Measurements from ENCODE around the gene UHRF1.

The UHRF1 gene

DNA sequence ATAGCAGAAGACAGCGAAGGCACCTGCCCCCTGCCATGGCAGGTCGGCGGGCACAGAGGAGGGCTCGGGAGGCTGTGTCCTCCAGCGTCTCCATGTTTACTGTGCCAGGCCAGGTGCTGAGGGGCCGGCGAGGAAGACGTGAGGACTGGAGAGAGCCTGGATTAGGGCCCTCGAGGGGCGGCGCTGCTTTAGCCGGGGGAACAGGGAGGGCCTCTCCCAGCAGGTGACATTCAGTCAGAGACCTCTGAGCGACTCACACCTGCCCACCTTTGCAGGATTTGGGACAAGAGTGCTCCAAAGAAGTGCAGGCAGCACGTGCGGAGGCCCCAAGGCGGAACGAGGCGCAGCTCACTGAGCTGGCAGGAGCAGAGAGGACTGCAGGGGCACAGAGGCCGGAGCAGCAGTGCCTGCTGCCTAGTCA is 77.2 kb downstream of the UHRF1 start:
- no peak overlapping the region for H2BK15ac ChIP-seq (ENCODE audit: low read depth, poor library complexity, severe bottlenecking)

DNA sequence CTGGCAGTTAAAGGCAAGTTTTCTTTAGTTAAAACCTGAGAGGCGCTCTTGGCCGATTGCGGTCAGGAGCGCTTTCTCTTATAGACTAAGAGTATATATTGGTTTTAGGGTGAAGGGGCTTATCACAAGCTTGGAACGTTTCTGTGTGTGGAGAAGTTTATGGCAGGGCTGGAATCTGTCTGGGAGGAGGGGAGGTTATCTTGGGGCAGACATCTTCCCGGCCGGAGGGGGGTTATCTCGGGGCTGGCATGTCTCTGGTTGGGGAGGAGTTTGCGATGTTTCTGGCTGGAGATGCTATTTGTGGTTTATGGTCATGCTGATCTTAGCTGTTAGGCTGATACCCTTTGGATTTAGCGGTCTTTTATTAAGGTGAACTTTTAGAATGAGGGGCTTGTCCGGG is 78.0 kb downstream of the UHRF1 start:
- H3K4me1 ChIP-seq (ENCODE audit: control insufficient read depth, insufficient read depth, low read depth, low read length) = peaks cover 52% of the 10 kb centered on the region
- peaks cover 8 to 36% of the 10 kb centered on the region in 2 experiments for H3K36me3 ChIP-seq (ENCODE audit: control insufficient read depth in 1 of 2, insufficient read depth in 2 of 2, low read depth in 1 of 2, low read length in 2 of 2)
- no peak overlapping the region for H2AK5ac ChIP-seq (ENCODE audit: low read length, severe bottlenecking)
- H3K9ac ChIP-seq (ENCODE audit: low read length) = peak overlapping the region; percentile 54
- H2BK15ac ChIP-seq (ENCODE audit: low read depth, poor library complexity, severe bottlenecking) = no peak overlapping the region
- H4K91ac ChIP-seq (ENCODE audit: low read length) = no peak overlapping the region
- H3K14ac ChIP-seq (ENCODE audit: low read length in 2 of 2) = no peak overlapping the region
- no peaks in the 10 kb centered on the region for H3K27me3 ChIP-seq (ENCODE audit: control insufficient read depth in 1 of 2, insufficient read depth in 1 of 2, low read length in 2 of 2)
- no peak overlapping the region for H2BK5ac ChIP-seq (ENCODE audit: low read depth, low read length, poor library complexity, severe bottlenecking)
- H3K4ac ChIP-seq (ENCODE audit: low read depth in 1 of 2, low read length in 2 of 2) = no peak overlapping the region
- H2AFZ ChIP-seq (ENCODE audit: low read depth, low read length) = no peak overlapping the region
- no peak overlapping the region for H2BK120ac ChIP-seq (ENCODE audit: low read depth, low read length)
- peaks cover 9% of the 10 kb centered on the region for H3K9me3 ChIP-seq (ENCODE audit: control insufficient read depth, low read length)
- peaks cover 41% of the 10 kb centered on the region for H3K79me1 ChIP-seq (replicated peaks; ENCODE audit: low read length, poor library complexity, severe bottlenecking)
- no peak overlapping the region for H3K23ac ChIP-seq (ENCODE audit: low read length in 2 of 2)
- peak; percentile 38 for DNase-seq
- H3K27ac ChIP-seq (ENCODE audit: low read length, poor library complexity, severe bottlenecking) = no peak overlapping the region
- 20% methylated on average over 11 of the region's 11 CpGs for WGBS
- no peak overlapping the region for H4K8ac ChIP-seq (ENCODE audit: low read length)
- H3K18ac ChIP-seq (ENCODE audit: low read depth in 1 of 2, low read length in 2 of 2) = peak overlapping the region in 1 of 2 experiments; percentile 5
- peak overlapping the region in 1 of 2 experiments; percentile 41 for H3K4me3 ChIP-seq (ENCODE audit: insufficient read depth in 1 of 2, low read depth in 1 of 2, low read length in 2 of 2)
- H2BK12ac ChIP-seq (ENCODE audit: low read length in 2 of 2) = no peak overlapping the region
- H3K4me2 ChIP-seq (ENCODE audit: low read length, poor library complexity, severe bottlenecking) = no peak overlapping the region

More for the DNA sequence above, 77.2 kb downstream of the UHRF1 start:
- Histone ChIP-seq H2BK12ac (ENCODE audit: low read length in 2 of 2) (peak overlapping the region in 1 of 2 experiments; percentile 29), H3K4me1 (ENCODE audit: control insufficient read depth, insufficient read depth, low read depth, low read length) (peaks cover 55% of the 10 kb centered on the region), H4K91ac (ENCODE audit: low read length) (peak overlapping the region; percentile 57), H3K18ac (ENCODE audit: low read depth in 1 of 2, low read length in 2 of 2) (no peak overlapping the region), H3K36me3 (ENCODE audit: control insufficient read depth in 1 of 2, insufficient read depth in 2 of 2, low read depth in 1 of 2, low read length in 2 of 2) (peaks cover 3 to 37% of the 10 kb centered on the region in 2 experiments), H3K27me3 (ENCODE audit: control insufficient read depth in 1 of 2, insufficient read depth in 1 of 2, low read length in 2 of 2) (no peaks in the 10 kb centered on the region), H2AFZ (ENCODE audit: low read depth, low read length) (no peak overlapping the region), H3K4ac (ENCODE audit: low read depth in 1 of 2, low read length in 2 of 2) (no peak overlapping the region), H3K4me2 (ENCODE audit: low read length, poor library complexity, severe bottlenecking) (no peak overlapping the region), H3K9ac (ENCODE audit: low read length) (no peak overlapping the region), H3K9me3 (ENCODE audit: control insufficient read depth, low read length) (peaks cover under 1% of the 10 kb centered on the region), H3K27ac (ENCODE audit: low read length, poor library complexity, severe bottlenecking) (no peak overlapping the region), H2BK120ac (ENCODE audit: low read depth, low read length) (no peak overlapping the region), H3K14ac (ENCODE audit: low read length in 2 of 2) (no peak overlapping the region), H2BK5ac (ENCODE audit: low read depth, low read length, poor library complexity, severe bottlenecking) (no peak overlapping the region), H2AK5ac (ENCODE audit: low read length, severe bottlenecking) (no peak overlapping the region), H3K79me1 (replicated peaks; ENCODE audit: low read length, poor library complexity, severe bottlenecking) (peaks cover 40% of the 10 kb centered on the region), H4K8ac (ENCODE audit: low read length) (no peak overlapping the region), H3K23ac (ENCODE audit: low read length in 2 of 2) (peak overlapping the region in 1 of 2 experiments; percentile 26), H3K4me3 (ENCODE audit: insufficient read depth in 1 of 2, low read depth in 1 of 2, low read length in 2 of 2) (no peak overlapping the region)
- 87% methylated on average over 18 of the region's 19 CpGs for WGBS
- DNase-seq = no peak

DNA sequence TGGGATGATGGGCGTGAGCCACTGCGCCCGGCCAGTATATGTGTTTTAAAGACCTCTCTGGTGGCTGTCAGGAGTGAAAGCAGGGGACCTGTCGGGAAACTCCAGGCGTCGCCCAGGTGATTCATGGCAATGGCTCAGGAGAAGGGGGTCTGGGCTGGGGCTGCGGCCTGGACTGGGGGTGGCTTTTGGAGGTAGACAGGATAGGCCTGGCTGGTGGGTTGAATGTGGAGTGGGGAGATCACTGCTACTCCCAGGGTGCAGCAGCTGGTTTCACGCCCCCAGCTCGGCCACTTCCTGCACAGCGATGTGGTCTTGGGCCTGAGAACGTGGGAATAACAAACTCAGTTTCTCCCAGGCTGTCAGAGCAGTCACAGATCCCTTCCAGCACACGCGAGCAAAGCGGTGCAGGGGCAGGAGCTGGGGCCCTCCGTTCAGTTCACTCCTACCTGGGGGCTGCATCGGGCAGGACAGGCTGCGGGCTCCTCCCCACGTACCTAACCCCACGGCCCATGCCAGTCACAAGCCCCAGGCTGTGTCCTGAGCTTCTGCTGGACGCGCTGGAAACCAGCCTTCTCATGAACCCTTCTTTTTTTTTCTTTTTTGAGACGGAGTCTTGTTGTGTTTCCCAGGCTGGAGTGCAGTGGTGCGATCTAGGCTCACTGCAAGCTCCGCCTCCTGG is 78.5 kb downstream of the UHRF1 start:
- 44% methylated on average over 21 of the region's 24 CpGs for WGBS
- Histone ChIP-seq H3K4ac (ENCODE audit: low read depth in 1 of 2, low read length in 2 of 2) (no peak overlapping the region), H2BK120ac (ENCODE audit: low read depth, low read length) (no peak overlapping the region), H3K4me2 (ENCODE audit: low read length, poor library complexity, severe bottlenecking) (no peak overlapping the region), H2BK15ac (ENCODE audit: low read depth, poor library complexity, severe bottlenecking) (no peak overlapping the region), H2AK5ac (ENCODE audit: low read length, severe bottlenecking) (peak overlapping the region; percentile 10), H3K14ac (ENCODE audit: low read length in 2 of 2) (peak overlapping the region in 1 of 2 experiments; percentile 88), H3K9ac (ENCODE audit: low read length) (peak overlapping the region; percentile 54), H2AFZ (ENCODE audit: low read depth, low read length) (no peak overlapping the region), H2BK12ac (ENCODE audit: low read length in 2 of 2) (peak overlapping the region in 1 of 2 experiments; percentile 24), H3K4me3 (ENCODE audit: insufficient read depth in 1 of 2, low read depth in 1 of 2, low read length in 2 of 2) (peak overlapping the region in 1 of 2 experiments; percentile 41), H3K27me3 (ENCODE audit: control insufficient read depth in 1 of 2, insufficient read depth in 1 of 2, low read length in 2 of 2) (no peaks in the 10 kb centered on the region), H3K79me1 (replicated peaks; ENCODE audit: low read length, poor library complexity, severe bottlenecking) (peaks cover 41% of the 10 kb centered on the region), H3K23ac (ENCODE audit: low read length in 2 of 2) (peak overlapping the region in 1 of 2 experiments; percentile 51), H4K8ac (ENCODE audit: low read length) (no peak overlapping the region), H3K18ac (ENCODE audit: low read depth in 1 of 2, low read length in 2 of 2) (peak overlapping the region; percentile 5 to 84), H2BK5ac (ENCODE audit: low read depth, low read length, poor library complexity, severe bottlenecking) (no peak overlapping the region), H3K4me1 (ENCODE audit: control insufficient read depth, insufficient read depth, low read depth, low read length) (peaks cover 52% of the 10 kb centered on the region), H4K91ac (ENCODE audit: low read length) (no peak overlapping the region), H3K36me3 (ENCODE audit: control insufficient read depth in 1 of 2, insufficient read depth in 2 of 2, low read depth in 1 of 2, low read length in 2 of 2) (peaks cover 8 to 36% of the 10 kb centered on the region in 2 experiments), H3K9me3 (ENCODE audit: control insufficient read depth, low read length) (peaks cover 9% of the 10 kb centered on the region), H3K27ac (ENCODE audit: low read length, poor library complexity, severe bottlenecking) (no peak overlapping the region)
- DNase-seq = peak; percentile 73

DNA sequence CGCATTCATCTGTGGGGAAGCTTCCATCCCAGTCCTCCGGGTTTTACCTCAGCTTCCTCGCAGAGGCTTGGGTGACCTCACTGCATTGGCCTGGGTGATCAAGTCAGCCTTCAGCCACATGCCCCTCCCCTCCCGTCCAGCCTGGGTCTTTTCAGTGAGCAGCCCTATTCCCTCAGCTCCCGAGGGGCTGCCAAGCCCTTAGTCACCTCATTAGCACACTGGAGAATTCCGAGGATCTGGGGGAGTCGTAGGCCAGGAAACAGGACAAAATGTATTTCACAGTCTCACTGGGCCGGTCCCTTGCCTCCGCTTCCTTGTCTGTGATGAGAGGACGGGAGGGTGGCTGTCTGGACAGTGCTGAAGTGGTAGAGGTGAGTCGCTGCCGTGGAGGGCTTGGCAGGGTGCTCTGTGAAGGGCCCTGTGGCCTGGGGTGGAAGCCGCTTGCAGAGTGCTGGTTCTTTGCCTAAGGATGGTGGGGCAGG is 79.5 kb downstream of the UHRF1 start:
- Histone ChIP-seq H4K8ac (ENCODE audit: low read length) (peak overlapping the region; percentile 77), H3K23ac (ENCODE audit: low read length in 2 of 2) (no peak overlapping the region), H4K91ac (ENCODE audit: low read length) (peak overlapping the region; percentile 83), H2BK12ac (ENCODE audit: low read length in 2 of 2) (no peak overlapping the region), H2BK15ac (ENCODE audit: low read depth, poor library complexity, severe bottlenecking) (peak overlapping the region; percentile 80), H2BK120ac (ENCODE audit: low read depth, low read length) (no peak overlapping the region), H3K9ac (ENCODE audit: low read length) (peak overlapping the region; percentile 78), H2AFZ (ENCODE audit: low read depth, low read length) (no peak overlapping the region), H3K4me1 (ENCODE audit: control insufficient read depth, insufficient read depth, low read depth, low read length) (peaks cover 45% of the 10 kb centered on the region), H2BK5ac (ENCODE audit: low read depth, low read length, poor library complexity, severe bottlenecking) (no peak overlapping the region), H3K27me3 (ENCODE audit: control insufficient read depth in 1 of 2, insufficient read depth in 1 of 2, low read length in 2 of 2) (no peaks in the 10 kb centered on the region), H3K79me1 (replicated peaks; ENCODE audit: low read length, poor library complexity, severe bottlenecking) (peaks cover 35% of the 10 kb centered on the region), H3K27ac (ENCODE audit: low read length, poor library complexity, severe bottlenecking) (no peak overlapping the region), H2AK5ac (ENCODE audit: low read length, severe bottlenecking) (no peak overlapping the region), H3K4ac (ENCODE audit: low read depth in 1 of 2, low read length in 2 of 2) (peak overlapping the region in 1 of 2 experiments; percentile 74), H3K9me3 (ENCODE audit: control insufficient read depth, low read length) (peaks cover 9% of the 10 kb centered on the region), H3K18ac (ENCODE audit: low read depth in 1 of 2, low read length in 2 of 2) (peak overlapping the region; percentile 40 to 89), H3K36me3 (ENCODE audit: control insufficient read depth in 1 of 2, insufficient read depth in 2 of 2, low read depth in 1 of 2, low read length in 2 of 2) (peaks cover 5 to 28% of the 10 kb centered on the region in 2 experiments), H3K4me3 (ENCODE audit: insufficient read depth in 1 of 2, low read depth in 1 of 2, low read length in 2 of 2) (peak overlapping the region in 1 of 2 experiments; percentile 60), H3K14ac (ENCODE audit: low read length in 2 of 2) (peak overlapping the region in 1 of 2 experiments; percentile 45), H3K4me2 (ENCODE audit: low read length, poor library complexity, severe bottlenecking) (no peak overlapping the region)
- DNase-seq = peak; percentile 87
- 29% methylated on average over 13 of the region's 13 CpGs for WGBS
